Stimulated activated naive CD4-positive, alpha-beta T cell treated with Interleukin-2 at 50 U/mL for 16 hours (primary cell): ENCODE measurements around the gene DCTN4.
A peak's percentile ranks its signal among the peaks of the same experiment; 100 is the strongest.

Experiments
- DNase-seq: peaks from one replicate; lab custom pipeline; 2025; lab: John Stamatoyannopoulos, UW

Gene DCTN4

GRCh38 chr5:150740992-150741391 is 17.8 kb downstream of the DCTN4 start:
- no peak for DNase-seq

- DNase-seq: no peak
Observed at GRCh38 chr5:150738862-150739261, 20.0 kb downstream of the DCTN4 start.

GRCh38 chr5:150734579-150735384 is 24.0 kb downstream of the DCTN4 start:
- no peak for DNase-seq

GRCh38 chr5:150731669-150732242 is 27.1 kb downstream of the DCTN4 start:
- DNase-seq: no peak

- DNase-seq: no peak
Observed at GRCh38 chr5:150729859-150730258, 29.0 kb downstream of the DCTN4 start.

- DNase-seq: no peak
Observed at GRCh38 chr5:150723845-150724244, 35.0 kb downstream of the DCTN4 start.

- no peak for DNase-seq
Observed at GRCh38 chr5:150710165-150710564, 48.7 kb downstream of the DCTN4 start.

- DNase-seq: no peak
Observed at GRCh38 chr5:150706776-150707390, 51.9 kb downstream of the DCTN4 start.

- no peak for DNase-seq
Observed at GRCh38 chr5:150703762-150704161, 55.1 kb downstream of the DCTN4 start.

GRCh38 chr5:150700594-150701377 is 58.0 kb downstream of the DCTN4 start, which contains the start of gene RBM22:
Gene RBM22 (minus strand): TSS chr5:150701062. CDS start chr5:150700985, 77 bp downstream.
- peak; percentile 89 for DNase-seq

GRCh38 chr5:150700246-150700593 is 58.6 kb downstream of the DCTN4 start:
- DNase-seq: no peak

GRCh38 chr5:150694612-150695011 is 64.2 kb downstream of the DCTN4 start:
- no peak for DNase-seq

- DNase-seq: no peak
Observed at GRCh38 chr5:150692276-150692675, 66.5 kb downstream of the DCTN4 start.

GRCh38 chr5:150690760-150691159 is 68.1 kb downstream of the DCTN4 start:
- DNase-seq: no peak

GRCh38 chr5:150689120-150689519 is 69.7 kb downstream of the DCTN4 start:
- no peak for DNase-seq

- no peak for DNase-seq
Observed at GRCh38 chr5:150676578-150676977, 82.2 kb downstream of the DCTN4 start.

GRCh38 chr5:150675069-150675468 is 83.7 kb downstream of the DCTN4 start:
- no peak for DNase-seq

GRCh38 chr5:150674341-150674821 is 84.4 kb downstream of the DCTN4 start:
- DNase-seq: no peak

- DNase-seq: no peak
Observed at GRCh38 chr5:150672884-150673275, 85.9 kb downstream of the DCTN4 start.

- DNase-seq: peak; percentile 11
Observed at GRCh38 chr5:150672237-150672883, 86.5 kb downstream of the DCTN4 start.

GRCh38 chr5:150671509-150672236 is 87.1 kb downstream of the DCTN4 start:
- peak; percentile 19 for DNase-seq
